Mucosa of descending colon (tissue), 3 donors: ENCODE measurements around the gene NEURL4. TPM values are rescaled to one million over a fixed set of nuclear protein-coding genes. Genes with fewer than 3 reads are reported as not detected.

Experiments
- ATAC-seq: fragments of 200-7000 bp; cut with Tn5 transposase; one replicate; pipeline ENCODE4 v1.9.1; 2020; ENCODE audit warnings: mild to moderate bottlenecking, moderate library complexity
- DNase-seq, 3 donors: peaks; one replicate each; pipeline ENCODE4 v3.0.0-alpha.2; 2020
- H3K36me3 ChIP-seq: fragments of 200-600 bp; one replicate; pipeline ENCODE4 v1.8.0; 2021; ENCODE audit warnings: low read depth, mild to moderate bottlenecking
- H3K4me1 ChIP-seq: fragments of 200-600 bp; one replicate; pipeline ENCODE4 v1.8.0; 2021; ENCODE audit warnings: low read depth, mild to moderate bottlenecking
- H3K4me3 ChIP-seq: fragments of 200-600 bp; one replicate; pipeline ENCODE4 v1.8.0; 2021; ENCODE audit warnings: mild to moderate bottlenecking
- H3K9me3 ChIP-seq: fragments of 200-600 bp; one replicate; pipeline ENCODE4 v1.8.0; 2021; ENCODE audit warnings: mild to moderate bottlenecking
- CTCF ChIP-seq: fragments of 200-600 bp; IDR thresholded peaks from one replicate; pipeline ENCODE4 v1.8.0; 2022; ENCODE audit warnings: antibody characterized with exemption, mild to moderate bottlenecking
- intact Hi-C, 2 donors: fragments of 100-400 bp; cut with DNase I in 1 of 2; cut with micrococcal nuclease in 1 of 2; formaldehyde crosslinking; loops; one replicate each; pipeline versions ENCODE4 v1.11.0 to v1.11.1; 2022; cut with DNase I, micrococcal nuclease
- total RNA-seq, 3 donors: library from RNA; stranded (reverse); fragmentation: NEBNext Ultra II Directional in 2 of 3; extraction: Animal tissue kit (Norgen Biotek cat#: 25700) in 2 of 3; gene quantifications; one replicate each; pipeline versions ENCODE4 v1.2.1 to v1.2.4, GENCODE V29; 2021 to 2023
- donor health status: DM: no; HTN: no; CAD: no; lungs with moderate emphysema.
- donor health status: DM: no; HTN: no; CAD: no.
- donor health status: DM: no; HTN: yes; CAD: no.

NEURL4 gene
- total RNA-seq, 3 donors from 2014 or later: 39.0 to 59.1 (median 44.9) TPM

GRCh38 chr17:7285679-7286078 is 43.5 kb downstream of the NEURL4 start:
- no peaks in the 10 kb centered on the region for H3K36me3 ChIP-seq
- H3K4me1 ChIP-seq: peaks cover 19% of the 10 kb centered on the region
- no peaks in the 10 kb centered on the region for H3K9me3 ChIP-seq
- H3K4me3 ChIP-seq: no peak overlapping the region
- ATAC-seq (no peak), DNase-seq (no peak)
- no peak for TF ChIP-seq CTCF
- intact Hi-C loops: no loop called here

- intact Hi-C loops: no loop called here
- ATAC-seq: no peak
- Histone ChIP-seq H3K4me3 (no peak overlapping the region), H3K9me3 (no peaks in the 10 kb centered on the region), H3K4me1 (peaks cover 25% of the 10 kb centered on the region), H3K36me3 (no peaks in the 10 kb centered on the region)
- TF ChIP-seq CTCF: no peak
- DNase-seq: no peak
These were observed 44.2 kb downstream of the NEURL4 start for GRCh38 chr17:7284911-7285310.

GRCh38 chr17:7283471-7284216 is 45.5 kb downstream of the NEURL4 start:
- Histone ChIP-seq H3K4me3 (no peak overlapping the region), H3K9me3 (no peaks in the 10 kb centered on the region), H3K4me1 (peaks cover 27% of the 10 kb centered on the region), H3K36me3 (no peaks in the 10 kb centered on the region)
- no peak for ATAC-seq
- TF ChIP-seq CTCF: no peak
- DNase-seq: no peak
- intact Hi-C loops: no loop called here

GRCh38 chr17:7282752-7283321 is 46.3 kb downstream of the NEURL4 start:
- H3K9me3 ChIP-seq: no peaks in the 10 kb centered on the region
- TF ChIP-seq CTCF: no peak
- H3K4me3 ChIP-seq: no peak overlapping the region
- H3K36me3 ChIP-seq: no peaks in the 10 kb centered on the region
- ATAC-seq (no peak), DNase-seq (no peak)
- peaks cover 27% of the 10 kb centered on the region for H3K4me1 ChIP-seq
- intact Hi-C loops: no loop called here

- ATAC-seq: no peak
- peaks cover 27% of the 10 kb centered on the region for H3K4me1 ChIP-seq
- no peak for TF ChIP-seq CTCF
- DNase-seq: peak; percentile 54 to 71 (median 64)
- H3K9me3 ChIP-seq: no peaks in the 10 kb centered on the region
- H3K36me3 ChIP-seq: no peaks in the 10 kb centered on the region
- intact Hi-C loops: no loop called here
- H3K4me3 ChIP-seq: no peak overlapping the region
These were observed 47.0 kb downstream of the NEURL4 start for GRCh38 chr17:7281953-7282751.
